Keratinocyte (primary cell): ENCODE data around the gene CLSTN3. TPM values are rescaled to one million over a fixed set of nuclear protein-coding genes. Genes with fewer than 3 reads are reported as not detected.

Experiments
- DNase-seq: peaks from one replicate; pipeline ENCODE4 v3.0.0-alpha.2; 2011; ENCODE audit warnings: low read depth, missing footprints, low spot score
- FAIRE-seq: peaks from 2 replicates; lab custom pipeline; 2011; peaks lifted over from hg19 to GRCh38; lab: Jason Lieb, UNC
- H2AFZ ChIP-seq: 2 replicates; pipeline ENCODE4 v1.6.0; 2012; ENCODE audit warnings: low read length, control low read depth, inconsistent platforms; ENCODE audit not compliant: control insufficient read depth
- H3K27ac ChIP-seq: 2 replicates; pipeline ENCODE4 v1.5.1; 2011; ENCODE audit warnings: low read length; ENCODE audit not compliant: control insufficient read depth, insufficient read depth
- H3K27me3 ChIP-seq: 3 replicates; pipeline ENCODE4 v1.6.0; 2011; ENCODE audit warnings: low read length; ENCODE audit not compliant: control insufficient read depth, insufficient read depth; ENCODE audit errors: extremely low read depth
- H3K36me3 ChIP-seq, 2 experiments: 2 replicates in 1 of 2; 3 replicates in 1 of 2; pipeline ENCODE4 v1.5.1; 2011; ENCODE audit warnings: low read length in 2 of 2, mild to moderate bottlenecking in 1 of 2; ENCODE audit not compliant: control insufficient read depth in 2 of 2, insufficient read depth in 2 of 2; ENCODE audit errors: extremely low read depth in 1 of 2
- H3K4me1 ChIP-seq: 3 replicates; pipeline ENCODE4 v1.5.1; 2011; ENCODE audit warnings: low read length; ENCODE audit not compliant: control insufficient read depth, insufficient read depth; ENCODE audit errors: extremely low read depth
- H3K4me2 ChIP-seq: 3 replicates; pipeline ENCODE4 v1.6.0; 2011; ENCODE audit warnings: low read depth, low read length; ENCODE audit not compliant: control insufficient read depth, insufficient read depth; ENCODE audit errors: extremely low read depth
- H3K4me3 ChIP-seq, 3 experiments: fragments of 200-600 bp in 1 of 3; sonication (generic) in 1 of 3; 2 replicates in 2 of 3; 3 replicates in 1 of 3; pipeline ENCODE4 v1.5.1; 2011 to 2016; ENCODE audit warnings: low read length in 3 of 3, mild to moderate bottlenecking in 3 of 3, control low read depth in 2 of 3, inconsistent platforms in 1 of 3, low read depth in 1 of 3, mixed read lengths in 1 of 3, mixed run types in 1 of 3, moderate library complexity in 1 of 3; ENCODE audit not compliant: control insufficient read depth in 2 of 3, insufficient read depth in 2 of 3; ENCODE audit errors: extremely low read depth in 1 of 3
- H3K79me2 ChIP-seq: 2 replicates; pipeline ENCODE4 v1.6.0; 2012; ENCODE audit warnings: low read length; ENCODE audit not compliant: control insufficient read depth, insufficient read depth
- H3K9ac ChIP-seq: 3 replicates; pipeline ENCODE4 v1.6.0; 2011; ENCODE audit warnings: low read length; ENCODE audit not compliant: control insufficient read depth, insufficient read depth; ENCODE audit errors: extremely low read depth
- H3K9me1 ChIP-seq: 3 replicates; pipeline ENCODE4 v1.6.0; 2011; ENCODE audit warnings: low read length; ENCODE audit not compliant: control insufficient read depth, insufficient read depth; ENCODE audit errors: extremely low read depth
- H3K9me3 ChIP-seq: 2 replicates; pipeline ENCODE4 v1.5.1; 2012; ENCODE audit warnings: low read depth, low read length; ENCODE audit not compliant: control insufficient read depth
- H4K20me1 ChIP-seq: 3 replicates; pipeline ENCODE4 v1.6.0; 2011; ENCODE audit warnings: low read length; ENCODE audit not compliant: control insufficient read depth, insufficient read depth; ENCODE audit errors: extremely low read depth
- EZH2 ChIP-seq: IDR thresholded peaks from one replicate; pipeline ENCODE4 v1.6.1; 2012; ENCODE audit warnings: inconsistent platforms, mild to moderate bottlenecking, low read length, moderate library complexity
- dilution Hi-C: fragments of 300-500 bp; cut with MboI; formaldehyde crosslinking; loops from one replicate; pipeline ENCODE4 v1.7.0; 2020; ENCODE audit warnings: low sequenced_read_pairs; ENCODE audit not compliant: extremely low pct_ligation_motif_present
- polyA plus RNA-seq, 5 experiments: library from polyadenylated mRNA; depleted of rRNA in 3 of 5; stranded (reverse) in 3 of 5; stranded (forward) in 1 of 5; unstranded in 1 of 5; fragments of >200 nt; gene quantifications; 1 replicate in 1 of 5; 2 replicates in 3 of 5; 3 replicates in 1 of 5; pipeline versions ENCODE4 v1.2.1 to v1.2.3, GENCODE V29; 2011 to 2012; ENCODE audit warnings: missing spikeins in 2 of 5, low read depth in 1 of 5, low replicate concordance in 1 of 5
- TF ChIP-seq, protein P1 (sequence below), 3 experiments: IDR thresholded peaks in 1 of 3; conservative IDR thresholded peaks in 1 of 3; optimal IDR thresholded peaks in 1 of 3; 2 replicates in 2 of 3; 3 replicates in 1 of 3; pipeline versions ENCODE3 to v1.5.1; 2011; ENCODE audit warnings: low read length in 3 of 3, mild to moderate bottlenecking in 3 of 3, moderate library complexity in 2 of 3, control low read depth in 1 of 3, inconsistent platforms in 1 of 3; ENCODE audit not compliant: insufficient read depth in 2 of 3; ENCODE audit errors: extremely low read depth in 1 of 3

Gene CLSTN3
- polyA plus RNA-seq, 1 donor (not counting 4 experiments of a cell fraction or from before 2014, with no cell fraction given) = 12.8 TPM

DNA sequence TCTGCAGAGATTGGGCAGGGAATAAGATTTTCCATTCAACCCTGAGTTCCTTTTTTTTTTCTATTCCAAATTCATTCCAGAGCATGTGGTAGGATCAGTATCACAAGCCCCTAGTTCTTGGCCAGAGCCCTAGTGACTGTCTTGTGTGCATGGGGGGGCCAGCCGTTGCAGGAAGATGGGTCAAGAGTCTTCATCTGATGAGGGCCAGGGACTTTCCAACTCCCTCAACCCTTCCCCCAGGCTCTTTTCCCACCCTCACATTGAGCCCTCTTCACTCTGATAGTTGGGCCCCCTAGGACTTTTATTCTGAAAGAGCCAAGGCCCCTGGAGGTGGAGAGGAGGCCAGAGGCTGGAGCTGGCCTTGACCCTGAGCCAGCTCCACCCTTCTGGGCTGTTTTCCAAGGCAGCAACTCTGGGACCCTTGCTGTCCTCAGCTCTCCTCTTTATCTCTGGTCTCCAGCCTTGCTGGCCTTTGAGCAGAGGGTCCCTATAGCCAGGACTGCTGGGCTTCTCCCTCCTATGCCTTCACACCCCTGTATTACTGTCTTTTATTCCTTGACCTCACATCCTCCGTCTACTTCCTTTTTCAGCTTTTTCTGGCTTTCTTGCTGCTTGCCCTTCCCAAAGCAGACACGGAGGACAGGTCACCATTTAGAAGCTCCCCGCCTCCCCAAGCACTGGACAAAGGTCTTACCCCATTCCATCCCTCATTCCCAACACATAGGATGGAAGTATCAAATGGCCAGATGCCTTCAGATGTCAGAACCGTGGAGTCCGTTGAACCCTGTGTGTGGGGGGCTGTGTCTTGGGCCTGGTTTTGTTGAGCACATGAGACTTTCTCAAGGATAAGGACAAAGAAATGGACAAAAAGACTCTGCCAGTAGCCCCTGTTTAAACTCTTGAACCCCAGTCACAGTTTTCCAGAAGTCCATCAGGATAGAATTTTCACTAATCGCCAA lies 7.1 kb upstream of the CLSTN3 start:
- Histone ChIP-seq H4K20me1 (no peaks in the 10 kb centered on the region), H3K27ac (no peak overlapping the region), H3K4me1 (no peaks in the 10 kb centered on the region), H3K79me2 (no peaks in the 10 kb centered on the region), H3K27me3 (no peaks in the 10 kb centered on the region), H3K4me3 (no peak overlapping the region), H3K9ac (no peak overlapping the region), H3K36me3 (peaks cover 8% of the 10 kb centered on the region in 2 experiments), H3K9me1 (no peaks in the 10 kb centered on the region), H2AFZ (no peak overlapping the region), H3K4me2 (no peak overlapping the region), H3K9me3 (no peaks in the 10 kb centered on the region)
- no peak for FAIRE-seq
- dilution Hi-C loops = no loop called here
- DNase-seq = no peak
- TF ChIP-seq, protein P1, sequence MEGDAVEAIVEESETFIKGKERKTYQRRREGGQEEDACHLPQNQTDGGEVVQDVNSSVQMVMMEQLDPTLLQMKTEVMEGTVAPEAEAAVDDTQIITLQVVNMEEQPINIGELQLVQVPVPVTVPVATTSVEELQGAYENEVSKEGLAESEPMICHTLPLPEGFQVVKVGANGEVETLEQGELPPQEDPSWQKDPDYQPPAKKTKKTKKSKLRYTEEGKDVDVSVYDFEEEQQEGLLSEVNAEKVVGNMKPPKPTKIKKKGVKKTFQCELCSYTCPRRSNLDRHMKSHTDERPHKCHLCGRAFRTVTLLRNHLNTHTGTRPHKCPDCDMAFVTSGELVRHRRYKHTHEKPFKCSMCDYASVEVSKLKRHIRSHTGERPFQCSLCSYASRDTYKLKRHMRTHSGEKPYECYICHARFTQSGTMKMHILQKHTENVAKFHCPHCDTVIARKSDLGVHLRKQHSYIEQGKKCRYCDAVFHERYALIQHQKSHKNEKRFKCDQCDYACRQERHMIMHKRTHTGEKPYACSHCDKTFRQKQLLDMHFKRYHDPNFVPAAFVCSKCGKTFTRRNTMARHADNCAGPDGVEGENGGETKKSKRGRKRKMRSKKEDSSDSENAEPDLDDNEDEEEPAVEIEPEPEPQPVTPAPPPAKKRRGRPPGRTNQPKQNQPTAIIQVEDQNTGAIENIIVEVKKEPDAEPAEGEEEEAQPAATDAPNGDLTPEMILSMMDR (optimal IDR thresholded peaks at IDR 0.05 in 1 of 3, IDR thresholded peaks at IDR 0.05 in 1 of 3, conservative IDR thresholded peaks at IDR 0.05 in 1 of 3; ENCODE audit: extremely low read depth in 1 of 3, insufficient read depth in 2 of 3, low read length in 3 of 3) = no peak
- TF ChIP-seq EZH2 = no peak

DNA sequence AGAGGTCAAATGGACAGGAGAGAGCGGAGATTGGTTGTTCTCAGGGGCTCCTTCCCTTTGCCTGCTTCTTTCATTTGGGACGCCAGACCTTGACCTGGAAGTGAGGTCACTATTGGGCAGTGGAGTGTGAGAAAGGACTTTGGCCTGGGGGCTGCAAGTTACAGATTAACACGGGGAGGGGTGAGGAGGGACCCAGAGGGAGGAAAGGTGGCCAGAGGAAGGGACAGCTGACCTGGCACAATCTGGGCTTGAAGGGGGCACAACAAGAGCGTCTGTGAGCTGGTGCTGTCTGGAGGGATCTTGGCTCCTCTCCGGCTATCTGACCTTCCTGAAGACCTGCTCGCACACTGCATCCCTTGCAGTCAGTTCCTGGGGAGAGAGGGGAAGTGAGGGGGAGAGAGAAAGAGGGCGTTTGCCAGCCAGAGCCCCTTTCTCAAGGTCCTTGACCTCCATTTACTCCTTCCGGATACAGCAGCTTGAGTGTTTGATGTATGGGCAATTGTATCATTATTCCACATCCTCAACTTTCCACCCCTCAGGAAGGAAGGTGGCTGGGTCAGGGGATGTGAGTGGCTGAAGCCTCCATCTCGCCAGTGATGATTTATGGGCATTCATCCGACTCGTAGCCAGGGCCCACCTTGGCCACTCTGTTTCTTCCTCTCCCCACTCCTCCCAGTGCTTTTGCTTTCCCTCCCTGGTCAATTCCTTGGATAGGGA lies 6.2 kb upstream of the CLSTN3 start:
- peaks cover 0 to 9% of the 10 kb centered on the region in 2 experiments for H3K36me3 ChIP-seq
- no peaks in the 10 kb centered on the region for H3K9me1 ChIP-seq
- H3K9me3 ChIP-seq = no peaks in the 10 kb centered on the region
- H4K20me1 ChIP-seq = no peaks in the 10 kb centered on the region
- H2AFZ ChIP-seq = no peak overlapping the region
- no peak overlapping the region for H3K4me3 ChIP-seq
- no peaks in the 10 kb centered on the region for H3K27me3 ChIP-seq
- H3K79me2 ChIP-seq = no peaks in the 10 kb centered on the region
- TF ChIP-seq, protein P1 (optimal IDR thresholded peaks at IDR 0.05 in 1 of 3, IDR thresholded peaks at IDR 0.05 in 1 of 3, conservative IDR thresholded peaks at IDR 0.05 in 1 of 3; ENCODE audit: extremely low read depth in 1 of 3, insufficient read depth in 2 of 3, low read length in 3 of 3) = no peak
- TF ChIP-seq EZH2 = no peak
- no peaks in the 10 kb centered on the region for H3K4me1 ChIP-seq
- no peak overlapping the region for H3K27ac ChIP-seq
- dilution Hi-C loops = no loop called here
- no peak for DNase-seq
- no peak overlapping the region for H3K9ac ChIP-seq
- no peak overlapping the region for H3K4me2 ChIP-seq
- no peak for FAIRE-seq
